GM21515 (cell line): Measurements from ENCODE around the gene DEDD.

Experiments used
- ATAC-seq: cut with Tn5 transposase; IDR thresholded peaks from one replicate; pipeline ENCODE4 v1.9.1; 2021; ENCODE audit not compliant: unreplicated experiment

The DEDD gene

DNA sequence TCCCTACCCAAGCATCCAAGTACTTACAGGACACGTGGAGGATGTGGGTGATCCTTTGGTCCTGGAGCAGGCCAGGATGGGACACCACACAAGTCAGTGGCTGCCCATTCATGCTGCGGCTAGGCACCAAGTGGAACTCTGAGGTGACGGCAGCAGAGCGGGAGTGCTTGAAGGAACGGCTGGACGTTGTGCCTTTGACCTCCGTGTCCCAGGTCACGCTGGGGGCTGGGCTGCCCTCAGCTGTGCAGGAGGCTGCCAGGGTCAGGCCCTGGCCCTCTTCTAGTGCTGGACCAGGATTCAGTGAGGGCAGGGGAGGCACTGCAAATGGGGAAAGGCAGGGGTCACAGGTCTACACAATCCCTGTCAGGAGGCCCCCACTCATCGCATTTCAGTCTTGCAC, 55.0 kb downstream of the DEDD start:
- ATAC-seq: no peak

DNA sequence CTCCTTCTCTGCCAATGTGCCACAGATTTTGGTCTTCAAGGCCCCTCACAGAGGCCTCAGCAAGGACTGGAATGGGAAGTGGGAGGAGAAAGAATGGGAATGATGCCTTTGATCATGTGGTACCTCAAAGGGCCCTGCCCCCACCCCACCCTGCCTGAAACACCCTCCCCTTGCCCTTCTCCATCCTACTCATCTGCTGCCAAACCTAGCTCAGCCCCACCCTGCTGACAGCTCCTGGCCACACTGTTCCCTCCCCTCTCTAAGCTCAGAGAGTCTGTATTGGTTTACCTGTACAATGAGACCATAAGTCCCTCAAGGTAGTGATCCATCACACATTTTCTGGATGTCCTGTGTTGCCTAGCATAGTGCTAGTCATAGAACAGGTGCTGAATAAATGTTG, 56.1 kb downstream of the DEDD start:
- no peak for ATAC-seq

DNA sequence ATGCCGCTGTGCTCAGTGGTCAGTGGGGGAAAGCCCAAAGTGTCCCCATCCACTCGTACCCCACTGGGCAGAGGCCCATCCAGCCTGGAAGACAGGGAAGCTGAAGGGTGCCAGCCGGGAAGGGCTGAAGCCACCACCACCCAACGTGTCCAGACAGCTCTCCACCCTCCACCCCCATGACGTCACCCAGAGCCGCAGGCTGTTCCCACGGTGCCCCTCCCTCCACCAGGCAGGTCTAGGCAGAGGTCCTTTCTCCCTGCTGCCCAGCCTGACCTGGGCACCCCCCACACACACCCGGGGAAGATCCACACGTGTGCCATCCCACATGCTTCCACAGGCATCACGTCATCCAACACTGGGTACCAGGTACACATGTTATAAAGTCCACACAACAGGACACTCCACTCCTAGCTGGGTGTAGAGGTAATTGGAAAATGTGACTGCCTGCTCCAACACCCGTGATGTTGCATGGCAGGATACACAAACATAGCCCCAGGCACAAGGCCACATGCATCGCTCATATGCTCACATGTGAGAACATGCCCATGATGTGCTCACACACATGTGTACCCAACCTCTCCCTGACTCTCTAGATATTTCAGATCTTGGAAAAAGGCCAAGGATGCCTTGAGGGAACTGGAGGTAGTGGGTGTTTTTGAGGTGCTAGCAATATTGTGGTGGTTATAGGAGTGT, 57.6 kb downstream of the DEDD start:
- no peak for ATAC-seq

DNA sequence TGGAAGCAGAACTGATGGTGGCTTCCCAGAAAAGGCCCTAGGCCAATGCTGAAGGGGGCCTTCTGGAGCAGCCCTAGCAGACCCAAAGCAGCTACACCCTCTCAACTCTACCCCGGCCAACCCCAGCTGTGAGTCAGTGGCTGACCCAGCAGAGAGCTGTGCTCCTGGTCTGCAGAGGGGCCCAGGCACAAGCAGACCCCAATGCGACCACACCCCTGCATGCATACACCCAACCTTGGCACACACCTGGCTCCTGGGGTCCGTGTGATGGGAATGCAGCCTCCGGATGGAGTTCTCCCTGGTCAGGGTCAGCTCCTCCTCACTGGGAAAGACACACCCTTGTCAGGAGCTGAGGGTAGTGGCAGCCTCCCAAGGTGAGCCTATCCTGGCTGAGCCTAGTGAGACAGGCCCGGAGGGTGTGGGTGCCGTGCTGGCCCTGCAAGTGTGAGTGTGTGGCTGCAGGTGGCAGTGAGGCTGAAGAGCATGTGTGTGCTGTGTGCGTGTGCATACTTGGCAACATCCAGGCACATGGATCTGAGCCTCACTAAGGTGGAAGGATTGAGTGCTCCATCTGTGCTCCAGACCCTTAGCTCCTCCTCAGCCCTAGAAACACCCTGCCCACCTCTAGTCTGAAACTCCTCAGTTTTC, 58.9 kb downstream of the DEDD start:
- no peak for ATAC-seq

DNA sequence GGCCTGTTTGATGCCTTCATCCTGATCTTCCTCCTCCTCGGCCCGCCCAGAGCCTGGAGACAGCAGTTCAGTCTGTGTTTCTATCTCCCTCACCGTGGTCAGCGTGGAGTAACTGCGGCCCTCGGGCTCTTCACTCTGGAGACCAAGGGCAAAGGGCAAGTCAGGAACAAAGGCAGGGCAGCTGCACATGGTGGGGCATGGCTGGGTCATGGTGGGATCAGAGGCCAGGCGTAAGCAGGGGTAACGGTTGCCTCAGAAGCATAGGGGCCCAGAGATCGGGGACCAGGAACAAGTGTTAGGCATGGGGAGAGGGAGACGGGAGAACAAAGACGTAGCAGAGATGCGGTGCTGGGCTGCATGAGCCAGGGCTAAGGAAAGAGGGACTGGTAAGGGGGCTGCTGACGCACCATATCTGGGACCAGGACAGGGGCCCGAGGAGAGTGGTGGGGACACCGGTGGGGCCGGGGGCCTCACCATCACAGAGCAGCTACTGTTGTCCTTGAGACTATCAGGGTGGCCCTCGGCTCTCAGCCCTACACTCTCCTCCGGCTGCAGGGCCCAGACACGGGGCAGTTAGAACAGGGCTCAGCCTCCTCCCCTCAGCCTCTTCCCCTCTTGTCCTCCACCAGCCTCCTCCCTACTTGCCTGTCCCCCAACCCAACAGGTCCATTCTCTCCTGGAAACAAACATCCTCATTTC, 59.6 kb downstream of the DEDD start:
- ATAC-seq: no peak

DNA sequence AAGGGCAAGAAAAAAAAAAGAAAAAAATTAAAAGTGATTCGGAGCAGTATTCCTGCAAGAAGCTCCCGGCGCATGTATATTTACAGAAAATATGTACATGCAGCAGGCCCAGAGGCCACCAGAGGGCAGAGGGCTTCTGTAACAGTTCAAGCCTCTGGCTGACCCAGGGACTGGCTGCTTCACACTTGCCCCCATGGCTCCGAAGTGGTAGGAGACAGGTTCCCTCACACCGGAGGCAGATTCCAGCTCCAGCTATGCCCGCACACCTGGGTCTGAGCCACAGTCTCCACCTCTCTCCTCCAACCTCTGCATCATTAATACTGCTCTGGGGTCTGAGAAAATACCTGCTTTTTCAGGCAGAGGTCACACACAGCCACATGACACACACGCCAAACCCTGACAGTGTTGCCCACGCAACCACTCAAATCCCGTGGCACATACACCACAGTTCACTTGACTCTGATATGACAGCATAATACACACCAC, 60.5 kb downstream of the DEDD start:
- ATAC-seq: no peak
